ENCODE measurements around the gene DNAH17. TPM values are rescaled to one million over a fixed set of nuclear protein-coding genes. Genes with fewer than 3 reads are reported as not detected.

The DNAH17 gene
- total and polyA plus RNA-seq, 2 of the 13 experiments (the other 11 are each of a cell fraction or from before 2014, with no cell fraction given), result 0.86 to 1.6 TPM

GRCh38 chr17:78421534-78422266 lies 155.5 kb downstream of the DNAH17 start (continued):
- TF ChIP-seq, protein P1, sequence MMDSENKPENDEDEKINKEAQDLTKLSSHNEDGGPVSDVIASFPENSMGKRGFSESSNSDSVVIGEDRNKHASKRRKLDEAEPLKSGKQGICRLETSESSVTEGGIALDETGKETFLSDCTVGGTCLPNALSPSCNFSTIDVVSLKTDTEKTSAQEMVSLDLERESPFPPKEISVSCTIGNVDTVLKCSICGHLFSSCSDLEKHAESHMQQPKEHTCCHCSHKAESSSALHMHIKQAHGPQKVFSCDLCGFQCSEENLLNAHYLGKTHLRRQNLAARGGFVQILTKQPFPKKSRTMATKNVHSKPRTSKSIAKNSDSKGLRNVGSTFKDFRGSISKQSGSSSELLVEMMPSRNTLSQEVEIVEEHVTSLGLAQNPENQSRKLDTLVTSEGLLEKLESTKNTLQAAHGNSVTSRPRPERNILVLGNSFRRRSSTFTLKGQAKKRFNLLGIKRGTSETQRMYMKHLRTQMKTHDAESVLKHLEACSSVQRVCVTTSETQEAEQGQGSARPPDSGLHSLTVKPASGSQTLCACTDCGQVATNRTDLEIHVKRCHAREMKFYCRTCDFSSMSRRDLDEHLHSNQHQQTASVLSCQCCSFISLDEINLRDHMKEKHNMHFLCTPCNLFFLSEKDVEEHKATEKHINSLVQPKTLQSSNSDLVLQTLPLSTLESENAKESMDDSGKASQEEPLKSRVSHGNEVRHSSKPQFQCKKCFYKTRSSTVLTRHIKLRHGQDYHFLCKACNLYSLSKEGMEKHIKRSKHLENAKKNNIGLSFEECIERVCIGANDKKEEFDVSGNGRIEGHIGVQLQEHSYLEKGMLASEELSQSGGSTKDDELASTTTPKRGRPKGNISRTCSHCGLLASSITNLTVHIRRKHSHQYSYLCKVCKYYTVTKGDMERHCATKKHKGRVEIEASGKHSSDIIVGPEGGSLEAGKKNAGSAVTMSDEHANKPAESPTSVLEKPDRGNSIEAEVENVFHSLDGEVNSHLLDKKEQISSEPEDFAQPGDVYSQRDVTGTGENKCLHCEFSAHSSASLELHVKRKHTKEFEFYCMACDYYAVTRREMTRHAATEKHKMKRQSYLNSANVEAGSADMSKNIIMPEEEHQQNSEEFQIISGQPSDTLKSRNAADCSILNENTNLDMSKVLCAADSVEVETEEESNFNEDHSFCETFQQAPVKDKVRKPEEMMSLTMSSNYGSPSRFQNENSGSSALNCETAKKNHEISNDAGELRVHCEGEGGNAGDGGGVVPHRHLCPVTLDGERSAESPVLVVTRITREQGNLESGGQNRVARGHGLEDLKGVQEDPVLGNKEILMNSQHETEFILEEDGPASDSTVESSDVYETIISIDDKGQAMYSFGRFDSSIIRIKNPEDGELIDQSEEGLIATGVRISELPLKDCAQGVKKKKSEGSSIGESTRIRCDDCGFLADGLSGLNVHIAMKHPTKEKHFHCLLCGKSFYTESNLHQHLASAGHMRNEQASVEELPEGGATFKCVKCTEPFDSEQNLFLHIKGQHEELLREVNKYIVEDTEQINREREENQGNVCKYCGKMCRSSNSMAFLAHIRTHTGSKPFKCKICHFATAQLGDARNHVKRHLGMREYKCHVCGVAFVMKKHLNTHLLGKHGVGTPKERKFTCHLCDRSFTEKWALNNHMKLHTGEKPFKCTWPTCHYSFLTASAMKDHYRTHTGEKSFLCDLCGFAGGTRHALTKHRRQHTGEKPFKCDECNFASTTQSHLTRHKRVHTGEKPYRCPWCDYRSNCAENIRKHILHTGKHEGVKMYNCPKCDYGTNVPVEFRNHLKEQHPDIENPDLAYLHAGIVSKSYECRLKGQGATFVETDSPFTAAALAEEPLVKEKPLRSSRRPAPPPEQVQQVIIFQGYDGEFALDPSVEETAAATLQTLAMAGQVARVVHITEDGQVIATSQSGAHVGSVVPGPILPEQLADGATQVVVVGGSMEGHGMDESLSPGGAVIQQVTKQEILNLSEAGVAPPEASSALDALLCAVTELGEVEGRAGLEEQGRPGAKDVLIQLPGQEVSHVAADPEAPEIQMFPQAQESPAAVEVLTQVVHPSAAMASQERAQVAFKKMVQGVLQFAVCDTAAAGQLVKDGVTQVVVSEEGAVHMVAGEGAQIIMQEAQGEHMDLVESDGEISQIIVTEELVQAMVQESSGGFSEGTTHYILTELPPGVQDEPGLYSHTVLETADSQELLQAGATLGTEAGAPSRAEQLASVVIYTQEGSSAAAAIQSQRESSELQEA (CRISPR knock-in tag; IDR thresholded peaks at IDR 0.05; ENCODE audit: not compliant biosample characterization), result peak; percentile 80
- TF ChIP-seq RBFOX2 (IDR thresholded peaks at IDR 0.05; ENCODE audit: low read depth, low read length) (no peak), ZNF260 (CRISPR knock-in tag; IDR thresholded peaks at IDR 0.05; ENCODE audit: borderline replicate concordance, low read depth) (no peak), ZNF549 (CRISPR knock-in tag; IDR thresholded peaks at IDR 0.05) (no peak), CENPX (CRISPR knock-in tag; IDR thresholded peaks at IDR 0.05) (no peak), ZNF83 (CRISPR knock-in tag; IDR thresholded peaks at IDR 0.05; ENCODE audit: borderline replicate concordance) (peak; percentile 20; the same call in 1 of the 2 replicates), ZNF232 (CRISPR knock-in tag; IDR thresholded peaks at IDR 0.05; ENCODE audit: borderline replicate concordance) (no peak), NFRKB (IDR thresholded peaks at IDR 0.05) (no peak), PRDM4 (CRISPR knock-in tag; IDR thresholded peaks at IDR 0.05; ENCODE audit: borderline replicate concordance) (no peak), IKZF5 (CRISPR knock-in tag; IDR thresholded peaks at IDR 0.05) (peak; percentile 96), KMT2A (CRISPR knock-in tag; IDR thresholded peaks at IDR 0.05) (peak; percentile 44; the same call in 1 of the 2 replicates), FOXA3 (CRISPR knock-in tag; IDR thresholded peaks at IDR 0.05) (peak; percentile 100), CAMTA2 (CRISPR knock-in tag; IDR thresholded peaks at IDR 0.05; ENCODE audit: borderline replicate concordance) (peak; percentile 79; the same call in 1 of the 2 replicates), ZNF850 (CRISPR knock-in tag; conservative IDR thresholded peaks at IDR 0.05) (no peak), ZNF235 (CRISPR knock-in tag; IDR thresholded peaks at IDR 0.05; ENCODE audit: borderline replicate concordance) (no peak)
- TF ChIP-seq, protein P2, sequence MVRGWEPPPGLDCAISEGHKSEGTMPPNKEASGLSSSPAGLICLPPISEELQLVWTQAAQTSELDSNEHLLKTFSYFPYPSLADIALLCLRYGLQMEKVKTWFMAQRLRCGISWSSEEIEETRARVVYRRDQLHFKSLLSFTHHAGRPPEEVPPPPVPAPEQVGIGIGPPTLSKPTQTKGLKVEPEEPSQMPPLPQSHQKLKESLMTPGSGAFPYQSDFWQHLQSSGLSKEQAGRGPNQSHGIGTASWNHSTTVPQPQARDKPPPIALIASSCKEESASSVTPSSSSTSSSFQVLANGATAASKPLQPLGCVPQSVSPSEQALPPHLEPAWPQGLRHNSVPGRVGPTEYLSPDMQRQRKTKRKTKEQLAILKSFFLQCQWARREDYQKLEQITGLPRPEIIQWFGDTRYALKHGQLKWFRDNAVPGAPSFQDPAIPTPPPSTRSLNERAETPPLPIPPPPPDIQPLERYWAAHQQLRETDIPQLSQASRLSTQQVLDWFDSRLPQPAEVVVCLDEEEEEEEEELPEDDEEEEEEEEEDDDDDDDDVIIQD (CRISPR knock-in tag; IDR thresholded peaks at IDR 0.05; ENCODE audit: low read depth), result peak; percentile 99

Data from HepG2 (cell line).